NCI-H187 treated with DMSO at 0.1 percent for 48 hours (cell line): ENCODE measurements around the gene PALD1.

ENCODE experiments used
- DNase-seq: peaks from one replicate; lab custom pipeline; 2025; lab: John Stamatoyannopoulos, UW

PALD1 gene

GRCh38 chr10:70507966-70508365 is 29.4 kb downstream of the PALD1 start:
- DNase-seq = no peak

GRCh38 chr10:70508912-70509756 is 30.6 kb downstream of the PALD1 start:
- no peak for DNase-seq

- DNase-seq = no peak
Measured at GRCh38 chr10:70509757-70510147, 31.2 kb downstream of the PALD1 start.

DNA sequence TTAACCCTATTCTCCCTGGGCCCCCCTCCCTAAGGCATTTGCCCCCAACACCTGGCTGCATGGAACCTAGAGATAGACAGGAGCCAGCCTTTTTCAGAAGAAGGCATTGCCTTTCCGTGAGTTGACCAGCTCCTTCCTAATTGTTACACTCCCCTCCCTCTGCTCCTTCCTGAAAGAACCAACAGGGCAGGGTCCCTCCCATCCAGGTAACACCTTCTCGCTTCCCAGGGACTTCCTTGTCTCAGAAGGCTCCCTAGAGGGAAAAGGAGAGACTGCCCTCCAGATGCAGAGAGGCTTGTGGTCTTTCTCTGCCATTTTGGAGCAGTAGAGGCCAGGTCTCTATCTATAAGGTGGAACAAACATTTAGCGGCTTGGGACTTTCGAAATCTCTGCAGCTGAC is 31.9 kb downstream of the PALD1 start:
- no peak for DNase-seq

GRCh38 chr10:70510904-70511303 is 32.3 kb downstream of the PALD1 start:
- DNase-seq = no peak

DNA sequence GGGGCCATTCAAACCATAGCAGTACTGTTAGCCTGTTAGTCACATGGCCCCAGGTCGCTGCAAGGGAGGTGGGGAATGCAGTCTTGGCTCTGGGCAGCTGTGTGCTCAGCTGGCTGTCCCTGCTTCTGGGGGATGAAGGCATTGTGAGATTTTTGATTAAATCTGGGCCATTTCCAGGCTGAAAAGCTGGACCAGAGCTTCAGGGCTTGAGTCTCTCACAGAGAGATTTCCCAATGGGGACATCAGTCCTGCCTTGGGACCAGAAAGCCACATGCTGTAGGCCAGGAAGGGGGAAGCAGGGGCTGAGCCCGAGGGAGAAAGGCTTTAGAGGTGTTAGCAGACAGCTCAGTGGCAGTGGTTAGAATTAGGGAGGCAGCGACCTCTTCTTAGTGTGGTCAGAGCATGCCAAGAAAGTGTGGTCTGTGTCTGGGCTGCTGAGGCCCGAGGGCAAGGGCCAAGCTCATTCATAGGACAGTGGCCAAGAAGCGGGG is 33.6 kb downstream of the PALD1 start:
- no peak for DNase-seq

GRCh38 chr10:70513848-70514309 is 35.3 kb downstream of the PALD1 start:
- DNase-seq = no peak

DNA sequence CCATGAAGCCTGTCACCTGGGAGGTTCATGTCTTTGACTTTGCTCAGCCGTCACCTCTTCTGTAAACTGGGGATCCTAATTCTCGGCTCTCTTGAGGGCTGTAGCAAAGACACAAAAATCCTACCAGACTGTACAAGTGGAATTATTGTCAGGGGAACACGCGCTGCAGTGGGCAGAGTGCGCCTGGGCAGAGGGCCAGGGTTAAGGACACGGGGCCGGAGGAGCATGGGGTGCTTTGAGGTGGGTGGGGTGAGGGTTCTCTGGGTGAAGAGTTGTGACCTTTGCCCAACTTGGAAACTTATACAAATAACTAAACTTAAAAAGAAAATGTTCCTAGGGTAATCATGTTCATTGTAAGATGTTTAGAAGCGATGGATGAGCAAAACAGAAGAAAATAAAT is 36.0 kb downstream of the PALD1 start:
- DNase-seq = no peak

GRCh38 chr10:70515035-70515667 is 36.6 kb downstream of the PALD1 start:
- no peak for DNase-seq

DNA sequence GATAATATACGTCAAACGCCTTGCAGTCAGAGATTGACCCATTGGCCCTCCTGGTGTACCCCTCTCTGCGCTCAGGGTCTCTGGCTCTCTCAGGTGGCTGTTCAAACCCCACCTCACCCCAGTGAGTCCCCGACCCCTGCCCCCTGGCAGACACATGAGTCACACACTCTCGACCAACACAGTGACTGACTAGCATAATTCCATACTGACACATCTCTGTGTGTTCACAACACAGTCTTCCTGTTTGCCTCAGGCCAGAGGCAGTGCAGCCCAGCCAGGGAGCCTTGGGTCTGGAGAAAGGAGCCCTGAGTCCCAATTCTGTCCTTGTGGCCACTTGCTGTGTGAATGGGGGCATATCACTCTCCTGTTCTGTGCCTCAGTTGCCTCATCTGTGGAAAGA is 40.1 kb downstream of the PALD1 start:
- no peak for DNase-seq

DNA sequence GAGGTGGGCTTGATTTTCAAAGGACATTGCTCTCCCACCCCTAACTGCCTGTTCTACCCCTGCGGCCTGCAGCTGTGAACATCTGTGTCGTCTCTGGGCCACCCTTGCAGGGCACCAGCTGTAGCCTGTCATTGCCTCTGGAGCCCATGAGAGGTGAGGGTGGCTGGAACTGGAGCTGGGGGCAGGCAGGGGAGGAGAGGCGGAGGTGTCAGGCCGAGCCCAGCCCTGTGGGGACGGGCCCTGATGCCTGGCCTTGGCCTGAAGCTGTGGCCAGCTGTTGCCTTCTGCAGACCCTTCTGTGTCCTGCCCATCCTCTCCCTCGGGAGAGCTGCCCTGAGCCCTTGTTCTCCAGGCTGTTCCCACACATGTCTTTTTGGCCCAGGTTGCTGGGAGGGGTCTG is 44.5 kb downstream of the PALD1 start:
- DNase-seq = no peak

GRCh38 chr10:70523549-70523948 is 45.0 kb downstream of the PALD1 start:
- DNase-seq = no peak

GRCh38 chr10:70528314-70528713 is 49.7 kb downstream of the PALD1 start:
- no peak for DNase-seq

- DNase-seq = no peak
Measured at GRCh38 chr10:70528741-70529362, 50.3 kb downstream of the PALD1 start.

DNA sequence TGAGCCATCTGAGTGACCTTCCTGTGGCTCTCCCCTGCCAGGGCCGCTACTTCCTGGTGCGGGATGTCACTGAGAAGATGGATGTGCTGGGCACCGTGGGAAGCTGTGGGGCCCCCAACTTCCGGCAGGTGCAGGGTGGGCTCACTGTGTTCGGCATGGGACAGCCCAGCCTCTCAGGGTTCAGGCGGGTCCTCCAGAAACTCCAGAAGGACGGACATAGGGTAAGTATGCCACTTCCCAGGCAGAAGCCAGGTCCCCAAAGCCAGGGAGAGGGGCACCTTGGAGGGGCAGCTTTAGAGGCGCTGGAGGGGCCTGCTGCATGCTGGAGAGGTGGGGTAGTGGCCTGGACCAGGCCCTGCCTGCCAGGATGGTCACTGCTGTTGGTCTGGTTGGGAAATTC is 51.3 kb downstream of the PALD1 start:
- no peak for DNase-seq

DNA sequence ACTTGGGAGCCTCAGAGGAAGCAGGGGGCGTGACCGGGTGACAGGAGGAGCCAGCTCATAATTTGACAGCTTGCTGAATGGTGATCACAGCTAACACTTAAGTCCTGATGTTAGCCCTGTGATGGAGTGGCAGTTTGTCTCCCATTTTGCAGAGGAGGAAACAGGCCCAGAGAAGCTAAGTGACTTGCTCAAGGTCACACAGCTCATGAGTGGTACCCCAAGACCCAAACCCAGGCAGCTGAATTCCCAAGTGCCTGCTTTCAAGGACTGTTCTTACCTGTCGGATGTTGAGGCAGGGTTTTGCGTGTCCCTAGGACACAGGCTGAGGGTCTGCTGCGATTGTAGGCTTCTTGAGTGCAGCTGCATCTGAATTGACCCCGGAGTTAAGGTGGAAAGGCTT is 51.7 kb downstream of the PALD1 start:
- no peak for DNase-seq

DNA sequence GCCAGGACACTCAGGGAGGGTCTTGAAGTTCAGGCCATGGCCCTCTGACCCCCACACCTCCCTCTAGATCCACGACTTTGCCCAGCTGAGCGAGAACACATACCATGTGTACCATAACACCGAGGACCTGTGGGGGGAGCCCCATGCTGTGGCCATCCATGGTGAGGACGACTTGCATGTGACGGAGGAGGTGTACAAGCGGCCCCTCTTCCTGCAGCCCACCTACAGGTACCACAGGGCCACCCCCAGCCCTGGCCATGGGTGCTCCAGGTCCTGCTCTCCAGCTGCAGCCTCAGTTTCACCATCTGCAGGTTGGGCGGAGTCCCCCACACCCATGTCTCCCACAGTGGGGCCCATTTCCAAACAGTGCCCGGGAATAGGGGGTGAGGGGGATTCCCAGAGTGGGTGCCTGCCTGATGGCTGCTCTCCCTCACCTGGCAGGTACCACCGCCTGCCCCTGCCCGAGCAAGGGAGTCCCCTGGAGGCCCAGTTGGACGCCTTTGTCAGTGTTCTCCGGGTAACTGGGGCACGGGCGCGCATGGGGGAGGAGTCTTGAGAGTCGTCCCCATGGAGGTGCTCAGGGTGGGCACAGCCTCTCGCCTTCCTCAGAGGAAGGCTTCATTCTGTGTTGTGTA is 54.1 kb downstream of the PALD1 start:
- DNase-seq = no peak

- no peak for DNase-seq
Measured at GRCh38 chr10:70533189-70533558, 54.6 kb downstream of the PALD1 start.

GRCh38 chr10:70534281-70534680 is 55.7 kb downstream of the PALD1 start:
- DNase-seq = no peak

DNA sequence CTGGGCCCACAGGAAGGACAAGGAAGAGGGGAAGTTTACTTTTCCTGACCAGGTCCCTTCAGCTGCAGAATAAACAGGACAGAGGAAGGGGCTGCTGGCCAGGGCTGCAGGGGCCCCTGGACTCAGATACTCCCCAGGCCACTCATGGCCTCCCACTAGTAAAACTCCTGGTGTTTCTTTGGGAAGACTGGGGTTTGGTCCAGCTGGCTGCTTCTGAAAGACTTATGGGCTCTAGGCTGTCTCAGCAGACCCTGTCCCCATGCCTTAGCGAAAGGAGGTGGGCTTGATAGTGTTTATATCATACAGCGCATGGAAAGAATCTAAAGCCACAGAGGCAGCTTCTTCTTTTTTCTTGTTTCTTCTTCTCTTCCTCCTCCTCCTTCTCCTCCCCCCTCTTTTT is 56.4 kb downstream of the PALD1 start:
- DNase-seq = no peak

GRCh38 chr10:70535451-70535850 is 56.9 kb downstream of the PALD1 start:
- DNase-seq = no peak

DNA sequence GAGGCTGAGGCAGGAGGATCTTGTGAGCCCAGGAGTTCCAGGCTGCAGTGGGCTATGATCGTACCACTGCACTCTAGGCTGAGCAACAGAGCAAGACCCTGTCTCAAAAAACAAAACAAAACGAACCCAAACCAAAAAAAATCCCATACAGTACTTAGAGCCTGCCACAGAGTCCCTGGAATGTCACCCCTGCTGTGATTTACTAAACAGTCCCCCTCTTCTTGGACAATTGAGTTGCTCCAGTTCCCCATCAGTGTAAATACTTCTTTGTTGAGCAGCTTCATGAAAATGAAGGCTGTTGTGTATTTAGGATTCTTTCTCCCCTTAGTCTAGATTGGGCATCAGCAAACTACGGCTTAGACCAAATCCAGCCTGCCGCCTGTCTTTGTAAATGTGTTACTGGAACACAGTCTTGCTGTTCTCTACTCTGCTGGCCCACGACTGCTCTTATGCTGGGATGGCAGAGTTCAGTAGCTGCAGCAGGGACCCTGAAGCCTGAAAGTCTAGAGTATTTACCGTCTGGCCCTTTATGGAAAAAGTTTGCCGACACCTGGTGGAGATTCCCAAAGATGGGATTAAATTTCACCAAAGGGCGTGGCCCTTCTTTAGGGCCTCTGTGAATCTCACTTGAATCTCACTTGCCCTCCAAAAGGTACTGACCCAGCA is 57.8 kb downstream of the PALD1 start:
- DNase-seq = no peak
